Measurements from ENCODE around the gene PFDN5. TPM values are rescaled to one million over a fixed set of nuclear protein-coding genes. Genes with fewer than 3 reads are reported as not detected.
A peak's percentile ranks its signal among the peaks of the same experiment; 100 is the strongest.

The PFDN5 gene
- total RNA-seq, 4 donors from 2014 or later: 390 to 782 (median 568) TPM

DNA sequence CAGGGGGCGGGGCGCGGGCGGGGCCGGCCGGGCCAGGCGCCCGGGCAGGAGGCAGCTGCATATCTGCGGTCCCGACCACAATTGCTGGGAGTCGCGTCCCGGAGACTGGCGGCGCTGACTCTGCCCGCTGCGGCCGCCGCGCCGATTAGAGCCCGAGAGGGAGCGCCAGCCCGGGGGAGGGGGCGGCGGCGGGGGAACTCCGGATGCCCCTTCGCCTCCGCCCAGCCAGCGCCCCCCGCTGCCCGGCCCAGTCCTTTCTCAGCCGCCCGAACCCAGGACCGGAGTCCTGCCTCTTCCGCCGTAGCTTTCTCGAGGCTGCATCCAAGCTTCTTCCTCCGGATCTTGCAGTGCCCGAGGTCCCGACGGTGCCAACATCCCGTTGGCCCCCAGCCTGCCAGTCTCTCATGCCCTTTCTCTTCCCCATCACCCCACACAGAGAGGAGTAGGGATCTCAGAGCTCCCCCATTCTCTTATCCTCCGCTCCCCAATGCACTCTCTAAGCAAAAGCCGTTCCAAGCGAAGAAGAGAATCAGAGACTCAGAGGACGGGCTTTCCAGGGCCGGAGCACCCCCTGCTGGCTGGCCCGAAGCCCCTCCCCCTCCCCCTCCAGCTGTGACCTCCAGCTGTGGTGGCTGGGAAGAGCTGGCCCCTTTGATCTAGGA lies 49.6 kb downstream of the PFDN5 start:
- Histone ChIP-seq H3K36me3 (no peaks in the 10 kb centered on the region), H3K4me3 (peak overlapping the region; percentile 66 to 78), H3K27ac (peak overlapping the region; percentile 65 to 94 (median 90)), H3K9me3 (no peaks in the 10 kb centered on the region), H3K4me1 (peaks cover 0 to 24% (median 9%) of the 10 kb centered on the region in 3 donors), H3K27me3 (no peaks in the 10 kb centered on the region)
- WGBS, 2 donors (ENCODE audit: low coverage in 1 of 2): 0% methylated on average over 2 to 15 of the region's 50 CpGs
- peak; percentile 95 for ATAC-seq
- TF ChIP-seq CTCF (IDR thresholded peaks at IDR 0.05) (peak in 3 of 4 experiments; percentile 72 to 90 (median 74)), POLR2AphosphoS5 (IDR thresholded peaks at IDR 0.05) (peak; percentile 24), EP300 (IDR thresholded peaks at IDR 0.05) (no peak), POLR2A (IDR thresholded peaks at IDR 0.05) (peak; percentile 30 to 38)

- ATAC-seq: peak; percentile 33
Measured at GRCh38 chr12:53345486-53346188, 50.3 kb downstream of the PFDN5 start.

GRCh38 chr12:53346491-53346890 lies 51.1 kb downstream of the PFDN5 start:
- TF ChIP-seq CTCF (IDR thresholded peaks at IDR 0.05) (no peak), EP300 (IDR thresholded peaks at IDR 0.05) (no peak), POLR2A (IDR thresholded peaks at IDR 0.05) (no peak), POLR2AphosphoS5 (IDR thresholded peaks at IDR 0.05) (no peak)
- no peak for ATAC-seq
- H3K9me3 ChIP-seq: no peaks in the 10 kb centered on the region
- no peak overlapping the region for H3K4me3 ChIP-seq
- peaks cover 0 to 24% (median 9%) of the 10 kb centered on the region in 3 donors for H3K4me1 ChIP-seq
- peak overlapping the region in 1 of 4 donors; percentile 92 for H3K27ac ChIP-seq
- no peaks in the 10 kb centered on the region for H3K36me3 ChIP-seq
- H3K27me3 ChIP-seq: no peaks in the 10 kb centered on the region
- WGBS, 2 donors (ENCODE audit: low coverage in 1 of 2): 80% methylated on average over 1 of the region's 1 CpG; no CpG with 5 or more reads in 1 of the 2 donors

More at GRCh38 chr12:53345486-53346188, 50.3 kb downstream of the PFDN5 start:
- Histone ChIP-seq H3K36me3 (no peaks in the 10 kb centered on the region), H3K4me1 (peaks cover 0 to 24% (median 9%) of the 10 kb centered on the region in 3 donors), H3K9me3 (no peaks in the 10 kb centered on the region), H3K4me3 (peak overlapping the region; percentile 66 to 78), H3K27me3 (no peaks in the 10 kb centered on the region), H3K27ac (peak overlapping the region; percentile 65 to 94 (median 90))
- no peak for TF ChIP-seq CTCF (IDR thresholded peaks at IDR 0.05)
- no peak for TF ChIP-seq POLR2A (IDR thresholded peaks at IDR 0.05)
- TF ChIP-seq POLR2AphosphoS5 (IDR thresholded peaks at IDR 0.05): no peak
- no peak for TF ChIP-seq EP300 (IDR thresholded peaks at IDR 0.05)
- WGBS, 2 donors (ENCODE audit: low coverage in 1 of 2): 26% methylated on average over 2 of the region's 10 CpGs; no CpG with 5 or more reads in 1 of the 2 donors

- no peak for ATAC-seq
- 79 to 89% methylated on average over 4 of the region's 4 CpGs for WGBS, 2 donors (ENCODE audit: low coverage in 1 of 2)
Measured at GRCh38 chr12:53347905-53348304, 52.6 kb downstream of the PFDN5 start.

More at GRCh38 chr12:53347905-53348304, 52.6 kb downstream of the PFDN5 start:
- H3K27ac ChIP-seq: no peak overlapping the region
- peaks cover 0 to 31% (median 12%) of the 10 kb centered on the region in 3 donors for H3K4me1 ChIP-seq
- H3K36me3 ChIP-seq: no peaks in the 10 kb centered on the region
- H3K9me3 ChIP-seq: no peaks in the 10 kb centered on the region
- TF ChIP-seq POLR2AphosphoS5 (IDR thresholded peaks at IDR 0.05) (no peak), CTCF (IDR thresholded peaks at IDR 0.05) (no peak)
- H3K27me3 ChIP-seq: no peaks in the 10 kb centered on the region
- no peak overlapping the region for H3K4me3 ChIP-seq

Other genes with a start within 250 kb of the PFDN5 start
- gene TNS2, start 245.5 kb upstream of the PFDN5 start, total RNA-seq: 100 to 1,000 TPM; 108 to 323 (median 182) TPM
- 100 to 1,000 TPM in 2 of 4 donors, 10 to 100 TPM in 2; 79.1 to 137 (median 110) TPM for gene SPRYD3, start 216.2 kb upstream of the PFDN5 start, total RNA-seq
- gene IGFBP6, start 197.9 kb upstream of the PFDN5 start, total RNA-seq: 1,000 to 10,000 TPM in 2 of 4 donors, 100 to 1,000 TPM in 2; 632 to 1,838 (median 914) TPM
- gene SOAT2, start 192.1 kb upstream of the PFDN5 start, total RNA-seq: under 1 TPM in 1 of 4 donors, not detected in 3; 0.31 TPM
- 10 to 100 TPM; 14.9 to 27.7 (median 17.4) TPM for gene ZNF740, start 114.8 kb upstream of the PFDN5 start, total RNA-seq
- gene CSAD, start 114.6 kb upstream of the PFDN5 start, total RNA-seq: 10 to 100 TPM; 11.3 to 47.5 (median 24.1) TPM
- gene ITGB7, start 88.3 kb upstream of the PFDN5 start, total RNA-seq: 1 to 10 TPM in 2 of 4 donors, under 1 TPM in 2; 0.40 to 5.8 (median 2.6) TPM
- 10 to 100 TPM; 15.6 to 26.6 (median 22.9) TPM for gene RARG, start 63.3 kb upstream of the PFDN5 start, total RNA-seq
- gene ESPL1, start 27.2 kb upstream of the PFDN5 start, total RNA-seq: 1 to 10 TPM in 2 of 4 donors, under 1 TPM in 2; 0.13 to 2.3 (median 0.64) TPM
- 10 to 100 TPM; 40.9 to 49.2 (median 46.3) TPM for gene MYG1, start 4.2 kb downstream of the PFDN5 start, total RNA-seq
- 10 to 100 TPM; 36.4 to 88.9 (median 46.5) TPM for gene AAAS, start 26.1 kb downstream of the PFDN5 start, total RNA-seq
- not detected for gene SP7, start 40.8 kb downstream of the PFDN5 start, total RNA-seq
- gene SP1, start 84.6 kb downstream of the PFDN5 start, total RNA-seq: 10 to 100 TPM; 68.0 to 80.5 (median 74.0) TPM
- gene AMHR2, start 128.3 kb downstream of the PFDN5 start, total RNA-seq: under 1 TPM in 1 of 4 donors, not detected in 3; 0.13 TPM
- gene PRR13, start 146.2 kb downstream of the PFDN5 start, total RNA-seq: 10 to 100 TPM; 54.2 to 73.2 (median 69.6) TPM
- 100 to 1,000 TPM; 259 to 375 (median 354) TPM for gene PCBP2, start 156.6 kb downstream of the PFDN5 start, total RNA-seq
- 10 to 100 TPM; 14.8 to 41.9 (median 20.3) TPM for gene MAP3K12, start 203.9 kb downstream of the PFDN5 start, total RNA-seq
- gene TARBP2, start 205.7 kb downstream of the PFDN5 start, total RNA-seq: 10 to 100 TPM; 12.1 to 19.6 (median 17.4) TPM
- gene NPFF, start 211.9 kb downstream of the PFDN5 start, total RNA-seq: not detected